Mucosa of rectum (tissue), 2 donors: ENCODE data around the gene IL4I1.

Experiments used
- H3K27ac ChIP-seq, 2 donors: one replicate each; pipeline ENCODE4 v1.7.0; 2013; ENCODE audit warnings: inconsistent platforms in 2 of 2, low read depth in 2 of 2, low read length in 2 of 2
- H3K27me3 ChIP-seq, 2 donors: one replicate each; pipeline ENCODE4 v1.7.0; 2013; ENCODE audit warnings: low read length in 2 of 2; ENCODE audit not compliant: control insufficient read depth in 2 of 2, insufficient read depth in 2 of 2
- H3K36me3 ChIP-seq, 2 donors: one replicate each; pipeline ENCODE4 v1.7.0; 2013; ENCODE audit warnings: low read length in 2 of 2; ENCODE audit not compliant: control insufficient read depth in 2 of 2, insufficient read depth in 2 of 2
- H3K4me1 ChIP-seq, 2 donors: one replicate each; pipeline ENCODE4 v1.7.0; 2013; ENCODE audit warnings: low read length in 2 of 2, mild to moderate bottlenecking in 1 of 2; ENCODE audit not compliant: control insufficient read depth in 2 of 2, insufficient read depth in 2 of 2
- H3K4me3 ChIP-seq, 2 donors: one replicate each; pipeline ENCODE4 v1.7.0; 2013; ENCODE audit warnings: low read length in 2 of 2
- H3K9ac ChIP-seq, 2 donors: one replicate each; pipeline ENCODE4 v1.7.0; 2013; ENCODE audit warnings: low read length in 2 of 2, low read depth in 1 of 2, mild to moderate bottlenecking in 1 of 2
- H3K9me3 ChIP-seq, 2 donors: one replicate each; pipeline ENCODE4 v1.7.0; 2013; ENCODE audit warnings: low read length in 2 of 2; ENCODE audit not compliant: control insufficient read depth in 2 of 2
- donor health status: healthy.
- donor health status: Normal muscosa, but diverticular disease.

Gene IL4I1

DNA sequence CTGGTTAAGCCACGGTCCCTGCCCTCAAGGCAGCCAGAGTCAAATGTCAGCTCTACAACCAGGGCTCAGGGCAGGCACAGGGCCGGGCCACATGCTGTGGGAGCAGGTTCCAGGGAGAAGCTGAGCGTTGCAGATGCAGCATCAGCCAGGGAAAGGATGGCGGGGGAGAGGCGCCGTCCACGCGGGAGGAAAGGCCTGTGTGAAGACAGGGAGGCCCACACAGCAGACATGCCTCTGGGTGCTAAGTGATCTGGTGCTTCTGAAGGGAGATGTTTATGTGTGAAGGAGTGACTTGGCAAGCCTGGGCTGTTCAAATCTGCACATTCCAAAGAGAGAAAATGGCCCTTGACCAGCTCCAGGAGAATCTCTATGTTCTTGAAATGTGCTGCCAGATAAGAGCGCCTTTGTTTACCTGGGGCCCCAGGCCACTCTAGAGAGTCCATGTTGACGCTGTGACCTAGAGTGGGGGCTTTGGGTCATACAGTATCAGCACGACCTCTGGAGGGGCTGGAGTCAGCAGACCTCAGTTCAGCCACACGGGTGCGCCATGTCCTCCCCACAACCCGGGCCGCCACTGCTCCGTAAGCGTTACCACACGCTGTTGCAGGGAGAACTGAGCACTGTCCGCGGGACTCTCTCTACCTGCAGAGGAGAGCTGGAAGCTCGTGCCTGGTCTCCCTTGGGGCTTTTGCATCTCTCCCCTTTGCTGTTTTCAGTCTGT, 16.4 kb upstream of the IL4I1 start:
- peaks cover 0 to 2% of the 10 kb centered on the region in 2 donors for H3K4me1 ChIP-seq
- no peak overlapping the region for H3K4me3 ChIP-seq
- H3K27ac ChIP-seq, result no peak overlapping the region
- H3K36me3 ChIP-seq, result peaks cover 39 to 45% of the 10 kb centered on the region in 2 donors
- no peaks in the 10 kb centered on the region for H3K27me3 ChIP-seq
- H3K9ac ChIP-seq, result no peak overlapping the region
- H3K9me3 ChIP-seq, result no peaks in the 10 kb centered on the region

DNA sequence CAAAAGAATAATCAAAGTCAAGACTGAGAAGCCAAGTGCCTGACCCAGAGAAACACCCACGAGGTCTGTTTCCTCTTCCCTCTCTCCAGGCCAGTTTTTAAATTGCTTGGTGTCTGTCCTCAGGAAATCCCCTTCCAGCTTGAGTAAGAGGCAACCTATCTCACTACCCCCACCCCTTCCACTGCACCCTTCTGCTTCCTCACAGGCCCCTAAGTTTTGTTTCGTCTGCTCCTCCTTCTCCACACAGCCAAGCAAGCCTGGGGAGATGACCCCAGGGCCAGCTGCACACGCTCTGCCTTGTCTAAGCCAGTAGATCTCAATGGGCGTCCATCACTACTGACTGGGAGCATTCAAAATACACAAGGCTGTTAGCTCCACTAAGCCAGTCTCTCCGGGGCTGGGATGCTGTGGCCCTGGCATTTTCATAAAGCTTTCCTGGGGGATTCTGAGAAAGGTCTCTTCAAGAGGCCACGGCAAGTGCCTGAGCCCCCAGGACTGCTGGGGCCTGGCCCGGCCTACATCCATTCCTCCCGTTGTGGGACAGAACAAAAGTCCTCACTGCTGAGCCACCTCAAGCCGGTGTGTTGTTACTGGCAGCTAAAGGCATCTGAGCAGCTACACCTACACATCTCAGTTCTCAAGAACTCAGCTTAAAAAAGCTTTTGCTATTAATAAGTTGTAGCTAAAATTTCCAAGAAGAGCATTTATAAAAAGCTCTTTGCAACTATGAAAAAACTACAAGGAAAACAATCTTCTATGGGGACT, 14.9 kb upstream of the IL4I1 start:
- peak overlapping the region in 1 of 2 donors; percentile 23 for H3K27ac ChIP-seq

DNA sequence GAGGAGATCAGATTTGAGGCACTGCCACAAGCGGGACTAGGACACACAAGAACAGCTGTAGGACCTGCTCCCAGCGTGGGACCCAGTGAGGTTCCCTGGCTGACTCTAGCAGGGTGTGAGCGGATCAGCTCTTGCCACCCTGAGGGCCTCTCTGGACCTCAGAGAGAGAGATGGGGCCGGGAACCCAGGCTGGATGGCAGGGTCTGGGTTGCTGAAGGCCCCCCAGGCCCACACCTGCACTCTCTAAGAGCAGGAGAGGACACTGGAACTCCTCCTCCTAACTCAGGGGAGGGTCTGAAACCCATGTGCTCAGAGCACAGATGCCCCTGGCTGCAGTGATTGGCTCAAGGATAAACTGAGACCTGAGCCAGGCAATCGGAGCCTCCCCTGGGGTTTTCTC, 13.5 kb upstream of the IL4I1 start:
- H3K27me3 ChIP-seq, result no peaks in the 10 kb centered on the region
- peaks cover 0 to 2% of the 10 kb centered on the region in 2 donors for H3K4me1 ChIP-seq
- no peaks in the 10 kb centered on the region for H3K9me3 ChIP-seq
- no peak overlapping the region for H3K9ac ChIP-seq
- peaks cover 31 to 42% of the 10 kb centered on the region in 2 donors for H3K36me3 ChIP-seq
- no peak overlapping the region for H3K27ac ChIP-seq
- H3K4me3 ChIP-seq, result no peak overlapping the region

More for the DNA sequence above, 14.9 kb upstream of the IL4I1 start:
- Histone ChIP-seq H3K36me3 (peaks cover 40 to 51% of the 10 kb centered on the region in 2 donors), H3K4me3 (no peak overlapping the region), H3K9me3 (no peaks in the 10 kb centered on the region), H3K27me3 (no peaks in the 10 kb centered on the region), H3K4me1 (peaks cover 0 to 2% of the 10 kb centered on the region in 2 donors), H3K9ac (no peak overlapping the region)

DNA sequence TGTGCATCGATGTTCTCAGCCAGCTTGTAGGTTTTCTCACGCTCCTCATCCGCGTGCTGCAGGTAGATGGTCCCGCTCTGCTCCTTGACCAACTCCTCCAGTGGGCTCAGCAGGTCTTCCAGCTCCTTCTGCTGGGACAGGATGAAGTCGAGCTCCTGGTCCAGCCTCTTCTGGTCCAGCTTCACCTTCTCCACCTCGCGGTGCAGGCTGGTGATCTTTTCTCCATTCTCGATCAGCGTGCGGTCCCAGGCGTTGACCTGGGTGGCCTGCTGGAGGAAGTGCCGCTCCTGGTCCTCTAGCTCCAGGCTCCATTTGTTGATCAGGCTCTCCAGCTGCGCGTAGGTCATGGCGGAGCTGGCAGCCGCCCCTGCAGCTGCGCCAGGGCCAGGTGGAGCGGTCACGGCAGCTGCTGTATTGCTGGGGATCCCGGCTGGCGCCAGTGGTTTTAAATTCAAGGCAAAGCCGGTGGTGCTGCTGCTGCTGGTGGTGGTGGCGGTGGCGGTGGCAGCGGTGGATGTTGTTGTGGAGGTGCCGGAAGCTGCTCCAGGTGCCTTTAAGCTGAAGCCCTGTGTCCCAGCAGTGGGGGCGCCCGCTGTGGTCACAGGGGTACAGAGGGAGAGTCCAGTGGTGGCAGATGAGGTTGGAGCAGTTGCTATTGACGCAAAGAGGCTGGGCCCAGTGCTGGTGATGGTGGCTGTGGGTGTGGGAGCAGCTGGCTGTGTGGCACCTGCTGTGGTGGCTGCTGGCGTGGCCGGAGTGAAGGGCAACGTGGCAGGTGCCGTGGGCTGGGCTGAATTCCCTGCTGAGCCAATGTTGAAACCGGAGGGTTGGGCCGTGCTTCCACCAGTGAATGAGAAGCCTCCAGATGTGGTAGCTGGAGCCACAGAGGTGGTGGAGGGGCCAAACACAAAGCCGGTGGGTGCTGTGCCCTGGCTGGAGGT, 12.1 kb upstream of the IL4I1 start:
- H3K27me3 ChIP-seq, result no peaks in the 10 kb centered on the region
- no peak overlapping the region for H3K4me3 ChIP-seq
- H3K9ac ChIP-seq, result no peak overlapping the region
- H3K4me1 ChIP-seq, result peaks cover 0 to 2% of the 10 kb centered on the region in 2 donors
- peaks cover 30 to 39% of the 10 kb centered on the region in 2 donors for H3K36me3 ChIP-seq
- H3K27ac ChIP-seq, result no peak overlapping the region
- no peaks in the 10 kb centered on the region for H3K9me3 ChIP-seq

DNA sequence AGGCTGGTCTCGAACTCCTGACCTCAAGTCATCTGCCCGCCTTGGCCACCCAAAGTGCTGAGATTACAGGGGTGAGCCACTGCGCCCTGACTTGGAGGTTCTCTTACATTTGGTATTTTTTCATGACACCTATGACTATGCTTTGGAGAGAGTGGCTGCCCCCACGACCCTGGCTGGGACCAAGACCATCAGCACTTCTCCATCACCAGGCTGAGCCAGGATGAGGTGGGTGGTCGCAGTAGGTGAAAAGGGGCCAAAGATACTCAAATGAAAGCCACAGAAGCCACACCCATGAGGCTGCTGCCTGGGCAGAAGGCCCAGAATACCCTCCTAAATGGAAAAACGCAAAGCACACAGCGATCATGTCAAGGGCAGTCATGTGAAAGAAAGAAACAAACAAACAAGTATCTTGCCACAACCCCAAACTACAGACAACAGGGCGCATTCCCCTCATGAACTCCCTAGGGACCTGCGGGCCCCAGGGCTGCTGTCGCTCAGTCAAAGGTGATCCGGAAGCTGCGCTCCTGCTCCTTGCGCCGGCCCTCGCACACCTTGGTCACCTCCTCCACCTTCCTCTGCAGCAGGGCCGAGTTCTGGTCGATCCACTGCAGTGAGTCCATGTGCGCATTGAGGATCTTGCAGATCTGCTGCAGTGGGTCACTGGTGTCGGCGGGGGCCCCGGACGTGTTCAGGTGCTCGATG, 11.2 kb upstream of the IL4I1 start:
- peaks cover 23 to 31% of the 10 kb centered on the region in 2 donors for H3K36me3 ChIP-seq
- H3K4me3 ChIP-seq, result no peak overlapping the region

DNA sequence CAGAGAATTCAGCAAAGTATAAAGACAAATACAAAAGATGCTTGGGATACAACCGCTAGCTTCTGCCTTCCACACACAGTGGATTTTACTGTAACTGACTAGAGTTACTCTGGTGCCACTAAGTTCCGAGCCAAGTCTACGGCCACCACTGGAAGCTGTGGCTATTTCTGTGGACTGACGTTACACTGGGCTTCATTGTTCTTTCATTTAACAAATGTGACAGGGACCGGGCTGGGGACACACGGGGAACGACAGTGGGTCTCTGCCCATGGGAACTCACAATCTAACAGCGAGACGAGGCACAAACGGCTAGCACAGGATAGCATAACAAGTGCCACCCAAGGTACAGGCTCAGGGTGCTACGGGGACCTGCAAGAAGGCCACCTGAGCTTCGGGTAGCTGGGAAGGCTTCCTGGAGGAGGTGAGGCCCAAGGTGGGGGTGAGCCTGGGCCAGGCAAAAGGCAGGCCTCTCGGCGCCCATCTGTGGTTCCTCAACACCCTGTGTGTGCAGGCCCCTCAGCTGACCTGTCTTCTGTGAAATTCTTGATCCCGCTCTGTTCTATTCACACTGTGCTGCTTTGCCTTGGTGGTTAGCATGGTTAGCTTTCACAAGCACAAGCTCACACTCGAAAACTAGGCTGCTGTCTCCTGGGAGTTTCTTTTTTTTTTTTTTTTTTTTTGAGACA, 10.3 kb upstream of the IL4I1 start:
- H3K9ac ChIP-seq, result no peak overlapping the region
- H3K27me3 ChIP-seq, result no peaks in the 10 kb centered on the region
- no peak overlapping the region for H3K4me3 ChIP-seq
- no peak overlapping the region for H3K27ac ChIP-seq
- H3K36me3 ChIP-seq, result peaks cover 19 to 31% of the 10 kb centered on the region in 2 donors
- peaks cover 0 to 2% of the 10 kb centered on the region in 2 donors for H3K4me1 ChIP-seq
- H3K9me3 ChIP-seq, result no peaks in the 10 kb centered on the region

More for the DNA sequence above, 11.2 kb upstream of the IL4I1 start:
- H3K9ac ChIP-seq, result no peak overlapping the region
- no peaks in the 10 kb centered on the region for H3K27me3 ChIP-seq
- peaks cover 0 to 2% of the 10 kb centered on the region in 2 donors for H3K4me1 ChIP-seq
- H3K9me3 ChIP-seq, result no peaks in the 10 kb centered on the region
- H3K27ac ChIP-seq, result no peak overlapping the region

DNA sequence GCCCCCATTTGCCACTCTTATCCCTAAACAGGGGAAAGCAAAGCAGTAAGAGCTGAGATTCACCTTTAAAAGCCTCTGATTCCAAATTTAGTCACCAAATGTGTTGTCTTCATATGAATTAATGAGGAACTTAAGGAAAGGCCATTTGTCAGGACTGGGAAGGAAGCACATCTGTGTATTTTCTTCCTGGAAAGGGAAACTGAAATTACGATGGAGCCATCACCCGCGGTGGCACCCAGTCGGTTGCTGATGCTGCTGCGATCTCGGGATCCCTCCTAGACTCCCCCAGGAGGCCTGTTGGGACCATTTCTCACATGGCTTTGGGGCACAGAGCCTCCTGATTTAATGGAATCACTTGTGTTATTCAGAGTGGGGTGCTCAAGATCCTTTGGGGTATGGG, 7.4 kb upstream of the IL4I1 start:
- Histone ChIP-seq H3K4me1 (no peaks in the 10 kb centered on the region), H3K9ac (no peak overlapping the region), H3K36me3 (peaks cover 18 to 22% of the 10 kb centered on the region in 2 donors), H3K27ac (no peak overlapping the region), H3K4me3 (no peak overlapping the region), H3K9me3 (no peaks in the 10 kb centered on the region), H3K27me3 (no peaks in the 10 kb centered on the region)

DNA sequence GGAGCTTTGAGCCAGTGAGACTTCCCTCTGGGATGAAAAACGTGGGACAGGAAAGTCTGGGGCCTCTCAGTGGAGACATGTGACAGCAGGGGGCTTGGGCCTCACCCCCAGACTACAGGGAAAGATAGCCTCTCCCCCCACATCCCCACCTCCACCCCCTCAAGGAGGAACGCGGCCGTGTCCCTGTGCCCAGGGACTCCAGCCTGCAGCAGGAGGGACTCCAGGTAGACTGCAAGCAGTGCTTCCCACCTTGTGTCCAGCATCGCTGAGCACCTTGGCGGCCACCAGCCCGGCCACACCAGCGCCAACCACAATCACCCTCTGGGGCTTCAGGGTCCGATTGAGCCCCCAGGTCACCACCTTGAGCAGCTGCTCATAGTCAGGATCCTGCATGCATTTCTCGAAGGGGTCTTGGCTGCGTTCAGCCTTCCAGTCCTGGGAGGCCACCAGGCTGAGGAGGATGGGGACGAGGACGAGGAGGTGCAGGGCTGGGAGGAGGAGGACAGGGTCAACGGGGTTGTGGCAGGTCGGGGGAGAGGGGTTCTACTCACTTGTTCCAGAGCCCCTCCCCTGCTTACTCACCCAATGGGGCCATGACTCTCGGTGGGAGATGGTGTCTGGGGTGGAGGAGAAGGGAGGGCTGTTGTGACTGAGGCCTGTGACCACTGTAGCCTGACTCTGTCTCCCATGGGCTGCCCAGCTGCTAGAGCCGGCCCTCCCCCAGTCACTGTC, 955 bp downstream of the IL4I1 start:
- H3K4me3 ChIP-seq, result no peak overlapping the region

More for the DNA sequence above, 955 bp downstream of the IL4I1 start:
- Histone ChIP-seq H3K36me3 (no peaks in the 10 kb centered on the region), H3K27ac (peak overlapping the region in 1 of 2 donors; percentile 16), H3K4me1 (peaks cover 3 to 7% of the 10 kb centered on the region in 2 donors), H3K27me3 (no peaks in the 10 kb centered on the region), H3K9me3 (no peaks in the 10 kb centered on the region), H3K9ac (no peak overlapping the region)
